SIG-M5 treated with dmso at 0.1 percent for 504 hours (cell line): Measurements from ENCODE around the gene MORC1.
"Not testable (repeated sequence)": the region's sequence is repeated elsewhere in the genome, so short reads cannot be mapped to it uniquely, and the experiment has no call there.

ENCODE experiments used
- DNase-seq: peaks from one replicate; lab custom pipeline; 2025; ENCODE audit not compliant: unreplicated experiment; lab: John Stamatoyannopoulos, UW

The MORC1 gene

DNA sequence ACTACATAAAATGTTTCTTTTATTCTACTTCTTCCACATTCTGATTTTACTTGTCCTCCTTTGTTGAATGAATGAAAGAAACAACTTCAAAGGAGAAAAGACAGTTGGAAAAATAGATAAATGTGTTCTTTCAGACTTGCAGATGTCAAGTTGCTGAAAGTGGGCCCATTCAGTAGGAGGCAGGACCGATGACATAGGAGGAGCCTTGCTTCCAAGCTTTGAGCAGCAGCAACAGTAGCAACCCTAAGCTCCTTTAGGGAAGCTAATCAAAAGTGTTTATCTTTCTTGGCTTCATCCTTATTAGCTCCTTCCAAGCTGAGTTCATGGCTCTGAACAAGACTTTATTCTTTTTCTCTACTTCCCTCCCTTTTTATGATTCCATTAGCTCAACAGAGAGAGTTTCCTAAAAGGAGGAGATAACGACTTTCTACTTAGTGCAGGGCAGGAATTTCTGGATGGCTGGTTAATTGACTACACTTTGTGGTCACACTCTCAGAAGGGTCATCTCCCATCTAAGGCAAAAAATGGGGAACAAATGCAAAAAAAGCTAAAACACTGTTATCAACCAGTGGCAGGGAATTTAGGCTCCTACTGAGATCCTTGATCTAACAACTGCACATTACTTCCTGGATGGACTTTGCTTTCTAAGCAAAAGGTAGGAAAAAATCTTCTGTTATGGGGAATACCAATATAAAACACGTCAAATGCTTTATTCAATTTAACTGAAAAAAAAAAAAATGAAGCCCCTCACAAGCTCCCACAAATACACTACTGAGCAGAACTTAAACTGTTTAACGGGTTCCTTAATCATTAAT is 4.8 kb downstream of the MORC1 start:
- no peak for DNase-seq

DNA sequence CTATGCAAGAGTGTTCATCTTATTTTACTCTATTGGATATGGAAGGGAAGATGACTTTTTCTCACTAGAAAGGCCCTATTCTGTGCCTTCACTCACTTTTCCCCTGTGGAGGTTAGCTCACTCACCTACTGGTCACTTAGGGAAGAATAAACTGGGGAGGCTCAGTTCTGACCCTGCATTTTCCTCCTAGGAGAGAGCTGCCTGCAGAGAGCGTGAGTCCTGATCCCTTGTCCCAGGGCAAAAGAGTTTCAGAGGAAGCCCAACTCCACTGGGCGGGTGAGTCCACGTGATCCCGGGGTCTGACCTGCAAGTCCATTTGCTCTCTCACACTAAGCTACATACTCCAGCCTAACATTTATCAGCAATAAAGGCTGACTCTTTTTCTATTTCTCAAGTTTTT is 8.4 kb downstream of the MORC1 start:
- DNase-seq = no peak

DNA sequence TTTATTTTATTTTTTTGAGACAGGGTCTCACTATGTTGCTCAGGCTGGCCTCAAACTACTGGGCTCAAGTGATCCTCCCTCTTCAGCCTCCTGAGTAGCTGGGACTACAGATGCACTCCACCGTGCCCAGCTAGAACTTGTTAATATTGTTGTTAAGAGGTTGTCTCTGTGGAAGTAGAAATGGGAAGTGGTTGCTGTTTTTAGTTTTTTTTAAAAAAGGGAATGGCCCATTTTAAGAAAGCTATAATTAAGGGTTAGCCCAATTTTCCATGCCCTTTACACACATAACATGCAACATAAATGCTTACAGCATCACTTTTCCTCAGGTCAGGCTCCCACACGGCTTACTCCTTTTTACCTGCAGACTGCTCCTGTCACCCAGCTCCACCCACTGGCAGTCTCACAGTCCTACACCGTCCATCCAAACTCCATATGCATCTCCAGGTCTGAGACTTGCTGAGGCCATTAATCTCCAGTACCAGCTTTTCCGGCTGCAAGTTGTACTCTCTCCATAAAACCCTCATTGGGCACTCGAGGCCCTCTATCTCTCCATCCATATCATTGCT is 19.8 kb downstream of the MORC1 start:
- peak; percentile 36 for DNase-seq

DNA sequence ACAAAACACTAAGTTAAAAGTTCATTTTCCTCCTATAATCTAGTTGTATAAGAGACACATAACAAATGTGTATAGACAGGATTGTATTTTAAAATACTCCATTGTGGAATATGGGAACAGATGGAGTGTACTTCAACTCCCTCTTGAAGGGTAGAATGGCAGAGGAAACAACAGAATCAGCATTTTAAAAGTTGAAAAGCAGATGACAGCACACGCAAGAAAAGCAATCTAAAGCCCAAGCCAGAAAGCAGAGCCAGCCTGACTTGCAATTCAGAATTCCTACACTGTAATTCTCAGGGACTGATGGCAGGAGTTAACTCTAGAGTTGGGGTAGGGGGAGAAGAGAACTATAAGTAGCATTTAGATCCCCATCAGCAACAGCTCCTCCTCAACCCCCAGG is 22.8 kb downstream of the MORC1 start:
- DNase-seq = no peak

DNA sequence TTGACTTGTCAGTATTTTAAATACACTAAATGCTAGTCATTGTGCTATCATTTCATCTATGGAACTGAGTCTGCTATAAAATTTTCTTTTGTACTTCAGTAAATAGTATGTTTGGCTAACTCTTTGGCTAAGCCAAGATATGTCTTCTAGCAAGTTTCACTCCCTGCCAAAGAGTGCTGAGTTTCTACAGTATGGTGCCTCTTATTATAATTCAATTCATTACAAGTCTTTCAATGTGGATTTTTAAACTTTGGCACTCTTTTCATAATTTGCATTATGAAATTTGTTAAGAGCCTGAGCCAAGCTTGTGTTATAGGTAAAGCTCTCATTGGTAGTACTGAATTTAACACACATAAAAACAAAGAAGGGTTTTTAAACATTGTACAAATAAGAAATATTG is 24.4 kb downstream of the MORC1 start:
- no peak for DNase-seq

DNA sequence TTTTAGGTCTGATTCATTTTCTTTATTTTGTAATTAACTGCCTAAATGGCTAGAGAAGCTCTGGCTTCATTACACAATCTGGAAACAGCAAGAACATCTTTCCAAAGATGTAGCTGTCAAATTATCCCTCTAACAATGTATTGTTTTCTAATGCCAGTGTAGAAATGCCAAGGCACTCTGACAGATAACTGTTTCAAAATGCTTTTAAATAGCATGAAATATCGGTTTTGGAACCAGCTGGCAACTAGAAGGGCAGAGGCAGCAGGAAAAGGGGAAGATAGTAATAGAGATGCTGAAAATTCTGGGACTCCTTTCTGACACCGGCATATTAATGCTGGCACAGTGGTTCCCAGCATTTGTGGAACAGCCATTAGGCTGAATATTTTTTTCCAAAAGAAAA is 26.1 kb downstream of the MORC1 start:
- no peak for DNase-seq

DNA sequence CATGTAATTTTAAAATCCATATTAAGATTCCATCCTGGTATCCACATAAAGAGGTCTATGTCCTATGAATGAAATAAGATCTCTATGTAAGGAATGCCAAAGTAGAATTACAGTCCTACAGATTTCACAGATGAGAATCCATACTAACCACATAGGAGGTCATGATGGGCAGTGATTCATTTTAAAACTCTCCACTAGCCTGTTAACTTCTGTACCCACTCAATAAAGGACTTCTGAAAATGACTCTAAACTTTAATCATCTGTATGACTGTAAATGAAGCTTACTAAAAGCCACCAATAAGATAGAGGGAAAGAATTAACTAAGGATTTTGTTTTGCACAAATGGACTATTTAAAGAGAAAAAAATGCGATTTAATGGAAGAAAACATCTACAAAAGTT is 28.7 kb downstream of the MORC1 start:
- no peak for DNase-seq

DNA sequence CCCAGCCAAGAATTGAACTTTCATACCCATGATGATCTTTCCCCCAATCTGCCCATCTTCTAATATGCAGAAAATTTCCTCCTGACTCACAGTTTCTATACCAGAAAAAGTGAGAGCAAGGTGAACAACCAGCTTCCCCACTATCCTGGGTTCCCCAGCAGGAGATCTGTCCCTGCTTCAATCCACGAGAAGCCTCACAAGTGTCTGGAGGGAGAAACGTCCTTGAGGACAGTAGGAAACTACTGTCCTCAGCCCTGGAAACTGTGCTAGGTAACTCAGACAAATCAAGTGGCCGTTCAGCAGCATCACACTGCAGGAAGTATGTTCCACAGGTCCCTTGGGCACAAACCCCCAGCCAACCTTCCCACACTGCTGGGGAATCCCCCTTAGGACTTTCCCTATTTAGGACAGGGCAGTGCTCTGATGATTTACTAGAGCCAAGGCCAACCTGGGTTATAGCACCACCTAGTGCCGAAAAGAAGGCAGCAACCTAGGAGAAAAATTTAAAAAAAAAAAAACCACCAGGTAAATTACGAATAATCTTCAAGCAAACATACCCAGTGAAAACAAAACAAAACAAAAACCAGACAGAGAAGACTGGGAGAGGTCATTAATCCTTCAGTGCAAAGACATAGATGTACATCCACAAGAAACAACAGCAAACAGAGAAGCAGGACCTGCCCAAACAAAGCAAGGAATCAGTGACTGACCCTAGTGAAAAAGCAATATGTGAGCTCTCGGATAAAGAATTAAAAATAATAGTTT is 36.0 kb downstream of the MORC1 start:
- peak; percentile 20 for DNase-seq

DNA sequence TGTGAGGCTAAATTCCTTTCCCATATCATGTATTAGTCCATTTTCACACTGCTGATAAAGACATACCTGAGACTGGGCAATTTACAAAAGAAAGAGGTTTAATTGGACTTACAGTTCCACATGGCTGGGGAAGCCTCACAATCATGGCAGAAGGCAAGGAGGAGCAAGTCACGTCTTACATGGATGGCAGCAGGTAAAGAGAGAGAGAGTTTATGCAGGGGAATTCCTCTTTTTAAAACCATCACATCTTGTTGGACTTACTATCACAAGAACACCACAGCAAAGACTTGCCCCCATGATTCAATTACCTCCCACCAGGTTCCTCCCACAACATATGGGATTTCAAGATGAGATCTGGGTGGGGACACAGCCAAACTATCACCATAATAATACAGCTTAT is 37.8 kb downstream of the MORC1 start:
- DNase-seq = not testable (repeated sequence)

DNA sequence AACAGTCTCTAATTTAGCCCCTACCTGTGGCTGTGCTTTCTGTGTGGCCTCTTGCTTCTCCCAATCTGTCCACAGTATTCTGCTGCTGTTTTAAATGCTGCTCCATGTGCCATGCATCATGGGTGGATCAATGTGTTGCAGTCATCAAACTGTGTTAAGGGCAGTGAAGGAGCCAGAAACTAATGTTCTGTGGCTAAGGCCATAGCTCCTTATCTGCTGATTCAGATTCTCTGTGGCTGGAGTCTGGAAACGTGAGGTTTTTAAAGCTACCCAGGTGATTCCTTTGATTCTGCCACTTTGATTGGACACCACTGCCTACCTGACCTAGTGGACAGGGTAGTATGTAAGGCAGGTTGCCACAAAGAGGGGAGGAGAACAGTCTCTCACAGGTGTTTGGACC is 44.8 kb downstream of the MORC1 start:
- DNase-seq = no peak

DNA sequence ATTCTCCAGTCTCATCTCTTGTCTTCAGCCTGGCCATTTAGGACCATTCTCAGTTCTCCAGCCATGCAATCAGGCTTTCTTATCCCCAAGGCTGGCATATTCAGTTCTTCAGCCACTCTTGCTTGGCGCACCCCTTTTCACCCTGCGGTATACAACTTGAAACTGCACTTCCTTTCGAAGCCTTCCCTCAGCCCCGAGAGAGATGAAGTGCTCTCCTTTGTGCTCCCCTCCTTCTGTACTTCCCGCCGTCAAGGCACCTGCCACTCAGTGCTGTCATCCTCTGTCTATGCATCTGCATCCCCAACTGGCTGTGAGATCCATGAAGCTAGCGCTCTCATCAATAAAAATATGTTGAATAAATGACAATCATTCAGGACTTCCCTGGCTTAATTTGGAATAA is 45.7 kb downstream of the MORC1 start:
- DNase-seq = no peak

DNA sequence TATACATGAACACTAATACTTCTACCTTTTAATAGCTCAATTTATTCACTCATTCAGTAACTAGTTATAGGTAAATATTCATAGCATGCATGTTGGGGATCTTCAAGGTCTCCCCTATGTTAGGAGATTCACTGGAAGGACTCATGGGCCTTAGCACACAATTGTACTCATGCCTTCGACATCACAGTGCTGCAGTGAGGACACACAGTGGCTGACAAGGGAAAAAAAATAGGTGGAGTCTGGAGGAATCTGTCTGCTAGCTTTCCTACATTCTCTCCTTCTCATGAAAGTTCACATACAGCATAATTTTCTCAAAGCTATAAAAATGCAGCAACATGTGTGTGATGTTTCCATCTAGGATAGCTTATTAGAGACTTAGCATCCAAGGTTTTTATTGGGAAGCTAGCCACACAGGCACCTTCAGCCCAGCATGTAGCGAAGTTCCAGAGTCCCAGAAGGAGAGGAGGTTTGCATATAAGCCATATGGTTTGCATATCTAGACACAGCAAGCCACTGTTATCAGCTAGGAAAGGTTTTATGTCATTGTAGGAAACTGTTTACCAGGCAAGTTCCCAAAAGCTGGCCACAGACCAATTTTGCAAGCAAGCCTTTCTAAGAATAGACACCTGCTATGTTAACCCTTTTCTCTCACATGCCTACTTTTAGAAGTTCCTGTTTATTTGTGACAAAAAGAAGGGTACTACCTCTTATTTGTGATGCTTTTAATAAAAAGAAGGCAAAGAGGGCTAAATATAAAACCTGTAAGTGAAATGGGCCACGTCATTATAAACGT is 46.4 kb downstream of the MORC1 start:
- no peak for DNase-seq

DNA sequence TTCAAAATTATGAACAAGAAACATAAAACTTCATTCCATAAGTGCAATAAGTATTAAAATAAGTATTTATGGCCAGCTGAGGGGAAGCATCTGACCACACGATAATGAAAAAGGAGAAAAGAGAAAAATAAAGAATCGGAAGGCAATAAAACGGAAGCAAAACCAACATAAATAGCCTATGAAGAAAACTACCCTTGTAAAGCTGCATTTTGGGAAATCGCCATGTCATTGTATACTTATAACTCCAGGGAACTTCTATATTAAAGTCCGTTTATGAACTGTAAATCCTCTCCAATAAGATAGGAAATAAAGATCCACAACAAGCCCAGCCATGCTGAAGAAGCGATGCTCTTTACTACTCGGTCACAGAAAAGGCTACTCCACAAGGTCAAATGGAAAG is 47.7 kb downstream of the MORC1 start:
- no peak for DNase-seq

DNA sequence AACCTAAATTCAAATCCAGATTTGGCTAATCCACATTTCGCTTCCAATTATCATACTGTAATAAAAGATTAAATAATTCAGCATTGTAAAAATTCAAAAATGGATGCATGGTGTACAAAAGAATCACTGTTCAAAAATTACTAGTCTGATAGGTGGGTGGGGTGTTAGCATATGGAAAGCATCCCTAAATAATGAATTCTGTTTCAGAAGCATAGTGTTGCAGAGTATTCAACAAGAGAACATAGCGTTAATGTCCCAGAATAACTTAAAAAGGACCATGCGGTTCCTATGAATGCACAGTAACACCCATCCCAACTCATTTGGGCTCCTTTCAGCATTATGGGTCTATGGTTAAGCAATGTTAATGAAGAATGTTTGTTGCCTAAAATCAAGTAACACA is 51.1 kb downstream of the MORC1 start:
- no peak for DNase-seq

DNA sequence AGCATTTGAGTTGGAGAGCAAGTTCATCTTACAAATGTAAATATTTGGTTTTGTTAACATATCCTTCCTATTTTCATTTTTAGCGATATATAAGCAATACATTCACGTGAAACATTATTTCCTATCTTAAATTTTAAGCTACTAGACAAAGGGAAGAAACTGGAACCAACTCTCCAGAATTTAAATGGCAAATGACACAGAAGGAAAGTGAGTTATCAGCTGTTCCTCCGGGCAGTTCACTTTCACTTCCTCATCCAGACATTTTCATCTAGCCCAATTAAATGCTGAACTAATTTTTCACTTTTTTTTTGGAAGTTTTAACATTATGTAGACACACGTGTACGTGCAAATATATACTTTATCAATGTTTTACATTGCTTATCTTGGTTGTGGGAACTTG is 58.7 kb downstream of the MORC1 start:
- DNase-seq = peak; percentile 63

DNA sequence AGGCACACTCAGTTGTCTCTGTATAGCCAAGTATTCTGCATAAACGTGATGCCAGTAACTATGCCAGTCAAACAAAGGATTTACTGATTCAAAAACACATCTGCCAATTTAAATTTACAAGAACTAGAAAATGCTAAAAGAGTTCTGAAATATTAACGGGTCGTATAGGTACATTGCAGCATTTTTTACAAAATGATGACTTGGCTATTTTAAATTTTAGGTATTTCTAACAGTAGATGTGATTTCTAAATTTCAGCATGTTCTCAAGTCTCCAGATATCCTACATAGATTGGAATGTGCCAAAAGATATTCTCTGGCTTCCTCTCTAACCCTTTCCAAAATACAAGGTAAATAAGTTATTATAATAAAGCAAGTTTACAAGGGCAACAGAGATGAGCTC is 60.3 kb downstream of the MORC1 start:
- no peak for DNase-seq

DNA sequence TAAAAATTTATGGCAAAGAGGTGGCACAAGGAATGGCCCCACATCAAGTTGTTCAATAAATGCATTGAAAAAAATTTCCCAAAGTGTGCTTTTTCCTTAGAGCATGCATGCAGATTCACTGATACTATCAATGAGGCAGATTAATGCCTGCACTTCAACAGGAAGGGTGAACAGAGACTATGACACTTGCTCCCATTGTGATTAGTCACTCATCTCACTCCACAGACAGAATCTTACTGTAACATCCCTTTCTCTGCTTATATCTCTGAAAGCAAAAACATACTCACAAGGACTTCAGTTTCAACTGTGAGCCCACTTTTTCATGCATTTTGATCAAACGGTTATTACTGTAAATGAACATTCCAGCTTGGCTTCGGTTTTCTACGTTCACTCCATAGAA is 60.9 kb downstream of the MORC1 start:
- no peak for DNase-seq

DNA sequence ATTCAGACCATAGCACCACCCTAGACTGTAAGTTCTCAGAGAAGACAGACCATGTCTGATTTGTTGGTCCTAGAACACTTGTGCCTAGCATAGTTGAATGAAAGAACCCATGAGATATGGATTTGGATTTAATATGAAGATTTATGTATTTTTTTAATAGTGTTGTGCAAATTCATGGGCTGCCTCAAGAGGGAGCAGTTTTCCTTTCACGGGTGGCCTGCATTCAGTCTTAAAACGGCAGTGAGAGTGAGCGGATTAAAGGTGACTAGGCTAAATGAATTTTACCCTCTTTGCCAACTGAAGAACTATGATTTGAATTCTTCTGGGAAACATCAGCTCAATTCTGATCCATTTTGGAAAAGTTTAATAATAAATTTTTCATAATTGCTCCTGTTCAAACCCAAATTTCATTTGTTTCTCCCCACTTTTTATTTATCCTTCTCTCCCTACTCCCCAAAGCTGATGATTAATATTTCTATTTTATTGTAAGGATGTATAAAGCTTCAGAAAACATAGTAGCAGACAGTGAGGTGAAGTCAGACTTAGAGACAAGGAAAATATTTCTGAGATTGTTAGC is 67.3 kb downstream of the MORC1 start:
- DNase-seq = peak; percentile 34

DNA sequence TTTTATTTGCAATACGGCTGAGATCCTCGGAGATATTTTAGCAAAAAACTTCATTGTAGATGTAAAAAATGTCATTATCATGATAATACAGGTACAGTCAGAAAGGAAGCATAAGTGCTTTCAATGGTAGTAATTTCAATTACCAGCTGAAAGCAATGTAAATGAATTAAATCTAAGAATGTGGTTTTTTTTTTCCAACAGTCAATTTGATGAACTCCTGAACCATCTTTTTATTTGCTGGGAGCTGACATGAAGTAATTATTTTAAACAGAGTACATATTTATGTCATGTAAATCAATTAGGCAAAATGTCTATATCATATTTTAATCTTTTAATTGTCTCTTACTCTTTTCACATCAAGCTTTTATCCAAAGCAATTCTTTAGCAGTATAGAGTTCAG is 70.6 kb downstream of the MORC1 start:
- no peak for DNase-seq

DNA sequence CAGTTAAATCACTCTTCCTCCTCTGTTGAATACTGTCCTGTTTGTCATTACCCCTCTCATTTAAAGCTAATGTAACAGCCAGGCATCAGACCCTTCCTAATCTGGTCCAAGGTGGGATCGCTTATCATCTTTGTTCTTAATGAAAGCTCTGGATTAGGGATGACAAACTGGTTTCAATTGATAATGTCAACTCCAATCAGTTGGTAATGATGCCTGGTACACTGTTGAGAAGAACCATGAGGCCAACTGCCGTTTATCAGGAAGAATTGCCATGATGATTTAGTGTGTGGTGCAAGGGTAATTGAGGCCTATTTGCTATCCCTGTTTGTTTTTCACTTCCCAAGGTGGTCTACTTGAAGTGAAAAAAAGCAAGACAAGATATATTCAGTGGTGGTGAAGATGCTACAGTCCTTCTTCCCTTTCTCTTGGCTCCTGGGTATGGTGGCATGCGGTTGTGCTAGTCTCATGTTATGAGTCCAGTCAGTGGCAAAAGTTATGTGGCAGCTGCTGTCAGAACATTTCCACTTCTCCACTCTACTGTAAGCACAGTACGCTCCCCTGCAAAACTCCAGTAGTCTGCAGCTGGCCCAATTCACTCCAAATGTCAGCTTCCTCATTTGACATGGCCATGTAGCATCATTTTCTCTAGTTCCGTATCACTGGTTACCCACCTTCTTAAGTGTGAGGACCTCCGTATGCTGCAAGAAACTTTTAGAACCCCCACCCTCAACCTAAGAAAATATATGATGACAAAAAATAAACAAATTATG is 72.5 kb downstream of the MORC1 start:
- no peak for DNase-seq
